PC-9 (cell line): Measurements from ENCODE around the gene SSR1. TPM values are rescaled to one million over a fixed set of nuclear protein-coding genes. Genes with fewer than 3 reads are reported as not detected.

Experiments
- BruUV-seq: library from RNA; stranded (reverse); fragments of 400-500 nt; replicated peaks from 2 replicates; lab custom pipeline; 2021; lab: Mats Ljungman, UMichigan
- CTCF ChIA-PET: fragments of 300-600 bp; sonication (Branson Sonifier 250); formaldehyde crosslinking; loops from one replicate; lab custom pipeline; 2022; ENCODE audit warnings: antibody characterized with exemption; lab: Charles Lee
- POLR2A ChIA-PET: fragments of 300-600 bp; sonication (Branson Sonifier 250); formaldehyde crosslinking; loops from one replicate; lab custom pipeline; 2022; ENCODE audit warnings: antibody characterized with exemption; ENCODE audit not compliant: unreplicated experiment; lab: Charles Lee
- DNase-seq, 2 experiments: peaks; one replicate each; pipeline versions ENCODE4 v3.0.0 to v3.0.0-alpha.2; 2015 to 2022; ENCODE audit warnings: mixed read lengths in 1 of 2
- H2AFZ ChIP-seq: fragments of 200-600 bp; sonication (generic); 2 replicates; pipeline ENCODE4 v1.8.1; 2017; ENCODE audit warnings: antibody characterized with exemption
- H3F3A ChIP-seq: fragments of 200-600 bp; sonication (generic); 2 replicates; pipeline ENCODE4 v1.8.1; 2017; ENCODE audit warnings: antibody characterized with exemption, mild to moderate bottlenecking, low read depth; ENCODE audit not compliant: insufficient read depth
- H3K27ac ChIP-seq: fragments of 200-600 bp; sonication (generic); 2 replicates; pipeline ENCODE4 v1.6.1; 2016; ENCODE audit warnings: mixed run types
- H3K27me3 ChIP-seq: fragments of 200-600 bp; sonication (generic); 2 replicates; pipeline ENCODE4 v1.6.1; 2016; ENCODE audit warnings: low read depth, mixed run types; ENCODE audit not compliant: insufficient read depth
- H3K36me3 ChIP-seq: fragments of 200-600 bp; sonication (generic); 2 replicates; pipeline ENCODE4 v1.6.1; 2016; ENCODE audit warnings: low read depth, mixed run types
- H3K4me1 ChIP-seq: fragments of 200-600 bp; sonication (generic); replicated peaks from 2 replicates; pipeline ENCODE4 v1.6.1; 2016; ENCODE audit warnings: mixed run types; ENCODE audit not compliant: insufficient read depth
- H3K4me2 ChIP-seq: fragments of 200-600 bp; sonication (generic); 2 replicates; pipeline ENCODE4 v1.6.1; 2017; ENCODE audit warnings: mixed run types
- H3K4me3 ChIP-seq: fragments of 200-600 bp; sonication (generic); 2 replicates; pipeline ENCODE4 v1.6.1; 2016; ENCODE audit warnings: mixed run types
- H3K79me2 ChIP-seq: fragments of 200-600 bp; sonication (generic); 2 replicates; pipeline ENCODE4 v1.6.1; 2017; ENCODE audit warnings: low read depth, mixed run types
- H3K9me2 ChIP-seq: fragments of 200-600 bp; sonication (generic); 2 replicates; pipeline ENCODE4 v1.8.1; 2017; ENCODE audit warnings: mild to moderate bottlenecking; ENCODE audit not compliant: insufficient read depth
- H3K9me3 ChIP-seq: fragments of 200-600 bp; sonication (generic); 2 replicates; pipeline ENCODE4 v1.8.1; 2016; ENCODE audit warnings: low read depth; ENCODE audit not compliant: insufficient read depth
- H4K20me1 ChIP-seq: fragments of 200-600 bp; sonication (generic); 2 replicates; pipeline ENCODE4 v1.8.1; 2017; ENCODE audit not compliant: insufficient read depth
- CTCF ChIP-seq: fragments of 200-600 bp; sonication (generic); conservative IDR thresholded peaks from 2 replicates; pipeline ENCODE4 v1.6.1; 2017; ENCODE audit warnings: mixed run types, antibody characterized with exemption, mild to moderate bottlenecking, moderate library complexity
- EZH2 ChIP-seq: fragments of 200-600 bp; sonication (generic); IDR thresholded peaks from 2 replicates; pipeline ENCODE4 v1.8.0; 2017; ENCODE audit warnings: antibody characterized with exemption, low read depth
- intact Hi-C: fragments of 100-400 bp; cut with micrococcal nuclease; formaldehyde crosslinking; loops from one replicate; pipeline ENCODE4 v1.10.0; 2022; ENCODE audit not compliant: unreplicated experiment
- total RNA-seq: library from RNA; stranded (reverse); gene quantifications from 2 replicates; pipeline ENCODE4 v1.2.3, GENCODE V29; 2021

SSR1 gene
- total RNA-seq, 1 experiment from 2014 or later = 118 TPM

DNA sequence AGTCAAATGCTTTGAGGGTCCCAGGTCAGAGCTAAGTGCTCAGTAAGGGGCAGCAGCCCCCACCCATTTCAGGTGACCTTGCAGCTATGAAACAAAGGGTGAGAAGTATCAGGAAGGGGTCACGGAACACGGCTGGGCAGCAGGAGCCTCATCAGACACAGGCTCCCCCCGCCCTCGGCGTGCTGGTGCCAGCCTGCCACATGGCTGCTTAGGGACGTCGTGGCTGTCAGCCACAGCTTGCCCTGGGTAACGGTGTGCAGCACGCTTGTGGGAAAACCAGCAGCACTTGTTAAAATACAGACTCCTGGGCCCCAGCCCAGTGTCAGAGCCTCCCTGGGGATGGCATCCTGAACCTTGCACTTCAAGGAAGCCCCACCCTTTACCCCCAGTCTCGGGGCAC lies 39.3 kb downstream of the SSR1 start:
- no peaks in the 10 kb centered on the region for H3K36me3 ChIP-seq
- no peak overlapping the region for H2AFZ ChIP-seq
- no peaks in the 10 kb centered on the region for H3K9me2 ChIP-seq
- no peak overlapping the region for H3K4me3 ChIP-seq
- H3K9me3 ChIP-seq = no peaks in the 10 kb centered on the region
- no TSS peak for BruUV-seq
- POLR2A ChIA-PET = interaction anchor here (0.6 kb wide), 1 partner anchor 1180 kb away, joined by 4 read pairs; no protein-coding TSS in a partner anchor
- no peaks in the 10 kb centered on the region for H3F3A ChIP-seq
- no peaks in the 10 kb centered on the region for H3K79me2 ChIP-seq
- no peaks in the 10 kb centered on the region for H3K4me1 ChIP-seq
- no peak overlapping the region for H3K27ac ChIP-seq
- H3K4me2 ChIP-seq = no peak overlapping the region
- CTCF ChIA-PET = no interaction called here
- H3K27me3 ChIP-seq = no peaks in the 10 kb centered on the region
- DNase-seq = no peak
- no peak for TF ChIP-seq EZH2
- no peak for TF ChIP-seq CTCF
- intact Hi-C loops = no loop called here
- no peaks in the 10 kb centered on the region for H4K20me1 ChIP-seq

DNA sequence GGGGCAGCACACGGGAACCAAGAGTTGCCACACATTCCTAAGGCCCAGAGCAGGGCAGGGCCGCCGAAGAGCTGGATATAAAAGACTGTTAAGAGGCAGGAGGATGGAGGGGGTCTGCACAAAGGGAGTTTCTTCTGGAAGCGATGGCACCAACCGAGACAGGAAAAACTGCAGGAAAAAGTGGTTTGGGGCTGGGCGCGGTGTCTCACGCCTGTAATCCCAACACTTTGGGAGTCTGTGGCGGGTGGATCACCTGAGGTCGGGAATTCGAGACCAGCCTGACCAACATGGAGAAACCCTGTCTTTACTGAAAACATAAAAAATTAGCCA lies 41.8 kb downstream of the SSR1 start:
- no peaks in the 10 kb centered on the region for H3K79me2 ChIP-seq
- peaks cover 5% of the 10 kb centered on the region; the same call in 1 of the 2 replicates for H3K4me1 ChIP-seq
- POLR2A ChIA-PET = no interaction called here
- H3K4me3 ChIP-seq = no peak overlapping the region
- no peaks in the 10 kb centered on the region for H4K20me1 ChIP-seq
- no peaks in the 10 kb centered on the region for H3K36me3 ChIP-seq
- DNase-seq = no peak
- peaks cover 3% of the 10 kb centered on the region; the same call in 1 of the 2 replicates for H3F3A ChIP-seq
- CTCF ChIA-PET = no interaction called here
- no peaks in the 10 kb centered on the region for H3K9me2 ChIP-seq
- TF ChIP-seq CTCF = no peak
- TF ChIP-seq EZH2 = no peak
- no peaks in the 10 kb centered on the region for H3K9me3 ChIP-seq
- no peaks in the 10 kb centered on the region for H3K27me3 ChIP-seq
- intact Hi-C loops = no loop called here
- no peak overlapping the region for H3K4me2 ChIP-seq
- H3K27ac ChIP-seq = no peak overlapping the region
- H2AFZ ChIP-seq = no peak overlapping the region
- BruUV-seq = no TSS peak

DNA sequence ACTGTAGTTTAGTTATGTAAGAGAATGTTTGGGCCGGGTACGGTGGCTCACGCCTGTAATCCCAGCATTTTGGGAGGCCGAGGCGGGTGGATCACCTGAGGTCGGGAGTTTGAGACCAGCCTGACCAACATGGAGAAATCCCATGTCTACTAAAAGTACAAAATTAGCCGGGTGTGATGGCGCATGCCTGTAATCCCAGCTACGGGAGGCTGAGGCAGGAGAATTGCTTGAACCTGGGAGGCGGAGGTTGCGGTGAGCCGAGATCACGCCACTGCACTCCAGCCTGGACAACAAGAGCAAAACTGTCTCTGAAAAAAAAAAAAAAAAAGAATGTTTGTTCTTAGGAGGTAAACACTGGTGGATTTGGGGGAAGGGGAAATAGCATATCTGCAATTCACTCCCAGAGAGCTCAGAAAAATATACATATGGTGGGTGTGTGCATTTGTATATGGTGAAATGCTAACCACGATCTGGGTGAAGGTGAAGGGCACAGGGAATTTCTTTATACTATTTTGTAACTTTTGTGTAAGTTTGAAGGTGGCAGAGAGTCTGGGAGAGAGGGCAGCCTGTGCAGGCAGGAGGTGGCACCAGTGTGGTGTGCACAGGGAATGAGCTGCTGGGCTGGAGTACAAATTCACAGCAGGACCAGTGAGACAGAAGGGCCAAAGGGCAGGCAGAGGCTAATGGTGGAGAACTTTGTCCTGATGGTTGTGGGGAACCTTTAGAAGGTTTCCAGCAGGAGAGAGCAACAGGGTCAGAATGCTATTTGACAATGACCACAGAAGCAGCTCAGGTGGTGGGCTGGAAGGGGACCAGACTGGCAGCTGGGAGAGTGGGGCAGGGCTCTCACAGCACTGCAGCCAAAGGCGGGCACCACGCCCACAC lies 42.4 kb downstream of the SSR1 start:
- ChIA-PET POLR2A (no interaction called here), CTCF (no interaction called here)
- intact Hi-C loops = no loop called here
- Histone ChIP-seq H2AFZ (no peak overlapping the region), H3K4me1 (peaks cover 5% of the 10 kb centered on the region; the same call in 1 of the 2 replicates), H3K79me2 (no peaks in the 10 kb centered on the region), H3K9me2 (no peaks in the 10 kb centered on the region), H4K20me1 (no peaks in the 10 kb centered on the region), H3K27me3 (no peaks in the 10 kb centered on the region), H3K27ac (no peak overlapping the region), H3K9me3 (no peaks in the 10 kb centered on the region), H3K4me2 (no peak overlapping the region), H3F3A (peaks cover 3% of the 10 kb centered on the region; the same call in 1 of the 2 replicates), H3K36me3 (no peaks in the 10 kb centered on the region), H3K4me3 (no peak overlapping the region)
- TF ChIP-seq EZH2 (no peak), CTCF (no peak)
- DNase-seq = no peak
- no TSS peak for BruUV-seq
